MCF 10A (cell line): Measurements from ENCODE around the gene SPON1. TPM values are rescaled to one million over a fixed set of nuclear protein-coding genes. Genes with fewer than 3 reads are reported as not detected.
"Not testable (repeated sequence)": the region's sequence is repeated elsewhere in the genome, so short reads cannot be mapped to it uniquely, and the experiment has no call there.

Experiments used
- BruUV-seq: library from RNA; stranded (reverse); fragments of 400-500 nt; replicated peaks from 2 replicates; lab custom pipeline; 2021; lab: Mats Ljungman, UMichigan
- CTCF ChIA-PET: fragments of 300-600 bp; sonication (Branson Sonifier 250); formaldehyde crosslinking; extraction: SDS; loops from one replicate; lab custom pipeline; 2021; ENCODE audit warnings: antibody characterized with exemption, inconsistent platforms; lab: Yijun Ruan, JAX
- POLR2A ChIA-PET: fragments of 300-600, 350-650 bp; sonication (Branson Sonifier 250); formaldehyde crosslinking; extraction: SDS; loops from one replicate; lab custom pipeline; 2020; ENCODE audit warnings: antibody characterized with exemption, inconsistent platforms; lab: Yijun Ruan, JAX
- DNase-seq: peaks from one replicate; pipeline ENCODE4 v3.0.0-alpha.2; 2018; ENCODE audit not compliant: unreplicated experiment
- H3K27ac Mint-ChIP-seq: one replicate; pipeline ENCODE4 v1.8.0; 2022; ENCODE audit warnings: mild to moderate bottlenecking, low read depth, mixed read lengths; ENCODE audit not compliant: unreplicated experiment
- H3K27me3 Mint-ChIP-seq: one replicate; pipeline ENCODE4 v1.8.0; 2022; ENCODE audit warnings: mixed read lengths; ENCODE audit not compliant: insufficient read depth, unreplicated experiment
- H3K36me3 Mint-ChIP-seq: one replicate; pipeline ENCODE4 v1.8.0; 2022; ENCODE audit warnings: mild to moderate bottlenecking, moderate library complexity, mixed read lengths; ENCODE audit not compliant: insufficient read depth, unreplicated experiment
- H3K4me1 Mint-ChIP-seq: one replicate; pipeline ENCODE4 v1.8.0; 2022; ENCODE audit warnings: mixed read lengths; ENCODE audit not compliant: insufficient read depth, unreplicated experiment
- H3K4me3 Mint-ChIP-seq: one replicate; pipeline ENCODE4 v1.8.0; 2022; ENCODE audit warnings: mild to moderate bottlenecking, moderate library complexity, mixed read lengths; ENCODE audit not compliant: unreplicated experiment
- H3K9me3 Mint-ChIP-seq: one replicate; pipeline ENCODE4 v1.8.0; 2022; ENCODE audit warnings: mixed read lengths; ENCODE audit not compliant: unreplicated experiment
- CTCF ChIP-seq: fragments of 200-600 bp; IDR thresholded peaks from one replicate; pipeline ENCODE4 v1.8.0; 2022; ENCODE audit warnings: antibody characterized with exemption, mild to moderate bottlenecking; ENCODE audit not compliant: unreplicated experiment
- intact Hi-C: fragments of 100-400 bp; cut with micrococcal nuclease; formaldehyde crosslinking; loops from 2 replicates; pipeline ENCODE4 v1.14.1; 2022
- total RNA-seq: library from RNA; stranded (reverse); gene quantifications from 2 replicates; pipeline ENCODE4 v1.2.3, GENCODE V29; 2022

SPON1 gene
- total RNA-seq, 1 experiment from 2014 or later, result not detected

- ChIA-PET POLR2A (no interaction called here), CTCF (interaction anchor here (0.7 to 7.9 kb wide), 28 partner anchors 9 to 479 kb away, joined by 3 to 169 read pairs (median 8); no protein-coding TSS in a partner anchor)
- H3K4me1 Mint-ChIP-seq, result no peaks in the 10 kb centered on the region
- peaks cover 21% of the 10 kb centered on the region for H3K27me3 Mint-ChIP-seq
- H3K9me3 Mint-ChIP-seq, result no peaks in the 10 kb centered on the region
- no peak for TF ChIP-seq CTCF
- DNase-seq, result no peak
- no peak overlapping the region for H3K4me3 Mint-ChIP-seq
- intact Hi-C loops, result no loop called here
- no TSS peak for BruUV-seq
- no peak overlapping the region for H3K27ac Mint-ChIP-seq
- H3K36me3 Mint-ChIP-seq, result no peaks in the 10 kb centered on the region
Observed at GRCh38 chr11:14149683-14150082, 187.2 kb downstream of the SPON1 start.

GRCh38 chr11:14150878-14151277 is 188.4 kb downstream of the SPON1 start:
- no TSS peak for BruUV-seq
- Mint-ChIP-seq H3K4me1 (no peaks in the 10 kb centered on the region), H3K27ac (no peak overlapping the region), H3K36me3 (no peaks in the 10 kb centered on the region), H3K4me3 (no peak overlapping the region), H3K9me3 (peaks cover 8% of the 10 kb centered on the region), H3K27me3 (peaks cover 21% of the 10 kb centered on the region)
- no peak for DNase-seq
- intact Hi-C loops, result no loop called here
- CTCF ChIA-PET, result interaction anchor here (1.1 to 7.9 kb wide), 6 partner anchors 100 to 381 kb away, joined by 3 to 169 read pairs (median 36); no protein-coding TSS in a partner anchor
- POLR2A ChIA-PET, result no interaction called here
- TF ChIP-seq CTCF, result no peak

GRCh38 chr11:14154103-14154502 is 191.6 kb downstream of the SPON1 start:
- H3K4me1 Mint-ChIP-seq, intact Hi-C loops, H3K27ac Mint-ChIP-seq, H3K36me3 Mint-ChIP-seq, H3K4me3 Mint-ChIP-seq, H3K9me3 Mint-ChIP-seq, DNase-seq, BruUV-seq: not testable (repeated sequence)
- POLR2A ChIA-PET, result interaction anchor here (0.6 kb wide), 1 partner anchor 33 kb away, joined by 4 read pairs; no protein-coding TSS in a partner anchor
- CTCF ChIA-PET, result interaction anchor here (0.7 to 1.4 kb wide), 2 partner anchors 183 to 198 kb away, joined by 3 to 4 read pairs; no protein-coding TSS in a partner anchor
- peaks cover 21% of the 10 kb centered on the region for H3K27me3 Mint-ChIP-seq

- no peak for TF ChIP-seq CTCF
- ChIA-PET POLR2A (interaction anchor here (0.8 kb wide), 1 partner anchor 10 kb away, joined by 3 read pairs; no protein-coding TSS in a partner anchor), CTCF (interaction anchor here (1.0 to 2.1 kb wide), 2 partner anchors 9 to 386 kb away, joined by 3 to 7 read pairs; no protein-coding TSS in a partner anchor)
- no peak for DNase-seq
- H3K4me3 Mint-ChIP-seq, result no peak overlapping the region
- H3K27ac Mint-ChIP-seq, result no peak overlapping the region
- H3K4me1 Mint-ChIP-seq, result no peaks in the 10 kb centered on the region
- H3K27me3 Mint-ChIP-seq, result no peaks in the 10 kb centered on the region
- no peaks in the 10 kb centered on the region for H3K36me3 Mint-ChIP-seq
- BruUV-seq, result no TSS peak
- intact Hi-C loops, result no loop called here
- H3K9me3 Mint-ChIP-seq, result peaks cover 8% of the 10 kb centered on the region
Observed at GRCh38 chr11:14158393-14158792, 195.9 kb downstream of the SPON1 start.
